Mesenchymal stem cell (in vitro differentiated cells and primary cell): ENCODE data around the gene TENM3.
A peak's percentile ranks its signal among the peaks of the same experiment; 100 is the strongest.

Experiments
- DNase-seq: peaks from one replicate; pipeline ENCODE4 v3.0.0-alpha.2; 2013
- H2AFZ ChIP-seq: one replicate; pipeline ENCODE4 v1.6.1; 2013; ENCODE audit warnings: low read depth, mild to moderate bottlenecking, control low read depth, inconsistent platforms, low read length, moderate library complexity
- H2AK5ac ChIP-seq: 2 replicates; pipeline ENCODE4 v1.6.1; 2013; ENCODE audit warnings: low read length, moderate library complexity, mild to moderate bottlenecking, inconsistent platforms; ENCODE audit not compliant: severe bottlenecking
- H2BK120ac ChIP-seq: one replicate; pipeline ENCODE4 v1.6.1; 2013; ENCODE audit warnings: low read depth, mild to moderate bottlenecking, inconsistent platforms, low read length, moderate library complexity
- H2BK12ac ChIP-seq, 2 experiments: one replicate each; pipeline ENCODE4 v1.6.1; 2013; ENCODE audit warnings: inconsistent platforms in 2 of 2, low read length in 2 of 2, mild to moderate bottlenecking in 2 of 2, moderate library complexity in 2 of 2, control low read depth in 1 of 2
- H2BK15ac ChIP-seq: one replicate; pipeline ENCODE4 v1.6.1; 2013; ENCODE audit warnings: mild to moderate bottlenecking, low read depth, inconsistent platforms; ENCODE audit not compliant: poor library complexity, severe bottlenecking
- H2BK5ac ChIP-seq: 2 replicates; pipeline ENCODE4 v1.6.1; 2013; ENCODE audit warnings: low read depth, mild to moderate bottlenecking, low read length, control low read depth, inconsistent platforms; ENCODE audit not compliant: poor library complexity, severe bottlenecking
- H3K14ac ChIP-seq, 2 experiments: one replicate each; pipeline ENCODE4 v1.6.1; 2013; ENCODE audit warnings: inconsistent platforms in 2 of 2, low read length in 2 of 2, control low read depth in 1 of 2, mild to moderate bottlenecking in 1 of 2, moderate library complexity in 1 of 2
- H3K18ac ChIP-seq, 2 experiments: one replicate each; pipeline ENCODE4 v1.6.1; 2013; ENCODE audit warnings: inconsistent platforms in 2 of 2, low read length in 2 of 2, control low read depth in 1 of 2, low read depth in 1 of 2, mild to moderate bottlenecking in 1 of 2
- H3K23ac ChIP-seq, 2 experiments: one replicate each; pipeline ENCODE4 v1.6.1; 2013; ENCODE audit warnings: inconsistent platforms in 2 of 2, low read length in 2 of 2, mild to moderate bottlenecking in 2 of 2, moderate library complexity in 2 of 2, control low read depth in 1 of 2
- H3K27ac ChIP-seq: 2 replicates; pipeline ENCODE4 v1.5.1; 2013; ENCODE audit warnings: mild to moderate bottlenecking, moderate library complexity, low read length, control low read depth, inconsistent platforms; ENCODE audit not compliant: poor library complexity, severe bottlenecking
- H3K27me3 ChIP-seq, 2 experiments: 2 replicates each; pipeline versions ENCODE4 v1.6.1 to v1.7.0; 2013; ENCODE audit warnings: low read length in 2 of 2, mild to moderate bottlenecking in 2 of 2, moderate library complexity in 2 of 2, control low read depth in 1 of 2, inconsistent platforms in 1 of 2; ENCODE audit not compliant: control insufficient read depth in 1 of 2, insufficient read depth in 1 of 2
- H3K36me3 ChIP-seq, 2 experiments: 2 replicates each; pipeline versions ENCODE4 v1.6.1 to v1.7.0; 2013; ENCODE audit warnings: low read length in 2 of 2, control low read depth in 1 of 2, inconsistent platforms in 1 of 2, low read depth in 1 of 2, mild to moderate bottlenecking in 1 of 2; ENCODE audit not compliant: insufficient read depth in 2 of 2, control insufficient read depth in 1 of 2
- H3K4ac ChIP-seq, 2 experiments: one replicate each; pipeline ENCODE4 v1.6.1; 2013; ENCODE audit warnings: inconsistent platforms in 2 of 2, low read length in 2 of 2, mild to moderate bottlenecking in 2 of 2, moderate library complexity in 2 of 2, control low read depth in 1 of 2, low read depth in 1 of 2
- H3K4me1 ChIP-seq: 2 replicates; pipeline ENCODE4 v1.6.1; 2013; ENCODE audit warnings: low read depth, low read length, control low read depth; ENCODE audit not compliant: control insufficient read depth, insufficient read depth
- H3K4me2 ChIP-seq: 2 replicates; pipeline ENCODE4 v1.6.1; 2013; ENCODE audit warnings: low read length, mild to moderate bottlenecking, inconsistent platforms; ENCODE audit not compliant: poor library complexity, severe bottlenecking
- H3K4me3 ChIP-seq, 2 experiments: 2 replicates each; pipeline versions ENCODE4 v1.5.1 to v1.7.0; 2013; ENCODE audit warnings: low read length in 2 of 2, mild to moderate bottlenecking in 2 of 2, control low read depth in 1 of 2, low read depth in 1 of 2; ENCODE audit not compliant: insufficient read depth in 1 of 2
- H3K79me1 ChIP-seq: replicated peaks from 2 replicates; pipeline ENCODE4 v1.6.1; 2013; ENCODE audit warnings: mild to moderate bottlenecking, control low read depth, low read length, inconsistent platforms; ENCODE audit not compliant: poor library complexity, severe bottlenecking
- H3K9ac ChIP-seq: 2 replicates; pipeline ENCODE4 v1.7.0; 2013; ENCODE audit warnings: mild to moderate bottlenecking, low read length, moderate library complexity
- H3K9me3 ChIP-seq: 2 replicates; pipeline ENCODE4 v1.7.0; 2013; ENCODE audit warnings: mild to moderate bottlenecking, low read length; ENCODE audit not compliant: control insufficient read depth
- H4K8ac ChIP-seq: one replicate; pipeline ENCODE4 v1.6.1; 2013; ENCODE audit warnings: inconsistent platforms, mild to moderate bottlenecking, low read length, moderate library complexity
- H4K91ac ChIP-seq: one replicate; pipeline ENCODE4 v1.6.1; 2013; ENCODE audit warnings: mild to moderate bottlenecking, low read length, inconsistent platforms
- WGBS: methylation state at CpG from one replicate; pipeline ENCODE4 v1.1.7; 2013; ENCODE audit warnings: mixed read lengths; 5-methylcytosine and 5-hydroxymethylcytosine counted together

The TENM3 gene

DNA sequence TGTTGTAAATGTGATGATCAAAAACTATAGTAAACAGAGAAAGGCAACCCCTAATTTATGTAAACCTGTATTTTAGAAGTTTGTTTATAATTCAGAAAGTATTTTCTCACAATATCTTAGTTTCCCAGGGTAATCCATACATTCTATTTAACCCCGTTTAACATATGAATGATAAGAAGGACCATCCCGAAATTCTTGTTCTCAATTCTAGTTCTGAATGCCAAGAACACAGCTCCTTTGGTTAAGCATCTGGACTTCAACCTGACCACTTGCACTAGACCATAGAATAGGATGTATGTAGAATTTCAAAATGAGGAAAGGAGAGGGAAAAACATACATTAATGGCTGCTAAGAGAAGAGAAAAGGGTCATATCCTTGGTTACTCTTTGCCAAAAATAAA, 227.0 kb downstream of the TENM3 start:
- H3K23ac ChIP-seq, result no peak overlapping the region
- no peak overlapping the region for H3K4ac ChIP-seq
- no peak overlapping the region for H2BK120ac ChIP-seq
- 61% methylated on average over 2 of the region's 2 CpGs for WGBS
- no peak overlapping the region for H3K4me2 ChIP-seq
- no peak overlapping the region for H4K8ac ChIP-seq
- no peak overlapping the region for H3K27ac ChIP-seq
- no peaks in the 10 kb centered on the region for H3K27me3 ChIP-seq
- H3K9me3 ChIP-seq, result peaks cover 11% of the 10 kb centered on the region
- H2AK5ac ChIP-seq, result no peak overlapping the region
- H2AFZ ChIP-seq, result no peak overlapping the region
- no peak for DNase-seq
- H2BK15ac ChIP-seq, result no peak overlapping the region
- no peak overlapping the region for H2BK5ac ChIP-seq
- no peak overlapping the region for H3K4me3 ChIP-seq
- H3K36me3 ChIP-seq, result no peaks in the 10 kb centered on the region
- H3K4me1 ChIP-seq, result no peaks in the 10 kb centered on the region
- H4K91ac ChIP-seq, result no peak overlapping the region
- peaks cover 11% of the 10 kb centered on the region for H3K79me1 ChIP-seq
- H2BK12ac ChIP-seq, result no peak overlapping the region
- no peak overlapping the region for H3K14ac ChIP-seq
- no peak overlapping the region for H3K18ac ChIP-seq
- no peak overlapping the region for H3K9ac ChIP-seq

DNA sequence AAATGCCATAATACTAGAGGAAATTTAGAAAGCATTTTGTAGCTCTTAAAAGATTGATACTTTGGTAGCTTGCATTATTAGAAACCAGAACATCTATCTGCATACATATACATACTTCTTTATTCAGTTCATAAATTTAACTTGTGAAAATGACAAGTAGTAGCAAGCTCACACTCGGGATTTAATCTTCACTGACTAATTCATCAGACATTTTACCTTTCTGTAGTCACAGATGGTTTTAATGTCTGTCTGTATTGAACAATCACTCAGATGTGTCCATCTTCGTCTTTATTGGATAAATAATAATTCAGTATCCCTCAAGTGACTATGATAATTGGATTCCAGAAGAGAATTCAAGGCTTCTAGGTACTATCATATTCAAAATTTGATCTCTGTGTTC, 232.3 kb downstream of the TENM3 start:
- Histone ChIP-seq H3K4me1 (no peaks in the 10 kb centered on the region), H3K23ac (no peak overlapping the region), H2BK120ac (no peak overlapping the region), H2BK12ac (no peak overlapping the region), H2AK5ac (no peak overlapping the region), H3K79me1 (peaks cover 4% of the 10 kb centered on the region), H2AFZ (no peak overlapping the region), H3K9ac (no peak overlapping the region), H3K4me2 (no peak overlapping the region), H4K91ac (no peak overlapping the region), H3K4ac (no peak overlapping the region), H3K27me3 (no peaks in the 10 kb centered on the region), H3K36me3 (no peaks in the 10 kb centered on the region), H3K27ac (no peak overlapping the region), H3K4me3 (no peak overlapping the region), H2BK15ac (no peak overlapping the region), H3K18ac (no peak overlapping the region), H3K14ac (no peak overlapping the region), H2BK5ac (no peak overlapping the region), H3K9me3 (peaks cover 11% of the 10 kb centered on the region), H4K8ac (no peak overlapping the region)
- WGBS, result 80% methylated on average over 1 of the region's 2 CpGs
- DNase-seq, result no peak

DNA sequence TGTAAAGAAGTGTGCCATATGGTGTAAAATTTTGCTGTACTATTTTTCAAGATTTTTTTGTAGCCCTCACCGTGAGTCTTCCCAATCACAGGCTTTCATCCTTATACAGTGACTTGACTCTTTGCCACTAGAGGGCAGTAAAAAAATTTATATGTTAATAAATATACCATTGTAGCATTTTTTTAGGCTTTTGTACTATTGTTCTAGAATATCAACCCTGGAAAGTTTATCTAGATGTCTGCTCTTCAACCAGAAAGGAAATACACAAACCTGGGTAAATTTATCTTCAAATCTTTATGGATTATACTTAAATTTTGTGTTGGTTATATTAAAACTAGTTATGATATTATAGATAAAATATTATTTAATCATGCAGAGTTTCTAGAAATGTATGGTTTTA, 235.3 kb downstream of the TENM3 start:
- Histone ChIP-seq H2BK120ac (no peak overlapping the region), H3K4me3 (no peak overlapping the region), H3K9ac (peak overlapping the region; percentile 17), H3K9me3 (no peaks in the 10 kb centered on the region), H3K4ac (no peak overlapping the region), H2AFZ (no peak overlapping the region), H3K79me1 (peaks cover 7% of the 10 kb centered on the region), H2BK15ac (no peak overlapping the region), H3K27ac (no peak overlapping the region), H3K4me1 (no peaks in the 10 kb centered on the region), H4K91ac (no peak overlapping the region), H3K18ac (no peak overlapping the region), H2BK12ac (no peak overlapping the region), H2BK5ac (no peak overlapping the region), H3K4me2 (no peak overlapping the region), H4K8ac (no peak overlapping the region), H3K36me3 (peaks cover 0 to 2% of the 10 kb centered on the region in 2 experiments), H2AK5ac (no peak overlapping the region), H3K27me3 (no peaks in the 10 kb centered on the region), H3K14ac (no peak overlapping the region), H3K23ac (no peak overlapping the region)
- DNase-seq, result peak; percentile 43
- WGBS, result no CpG with 5 or more reads among the region's 1 CpG

DNA sequence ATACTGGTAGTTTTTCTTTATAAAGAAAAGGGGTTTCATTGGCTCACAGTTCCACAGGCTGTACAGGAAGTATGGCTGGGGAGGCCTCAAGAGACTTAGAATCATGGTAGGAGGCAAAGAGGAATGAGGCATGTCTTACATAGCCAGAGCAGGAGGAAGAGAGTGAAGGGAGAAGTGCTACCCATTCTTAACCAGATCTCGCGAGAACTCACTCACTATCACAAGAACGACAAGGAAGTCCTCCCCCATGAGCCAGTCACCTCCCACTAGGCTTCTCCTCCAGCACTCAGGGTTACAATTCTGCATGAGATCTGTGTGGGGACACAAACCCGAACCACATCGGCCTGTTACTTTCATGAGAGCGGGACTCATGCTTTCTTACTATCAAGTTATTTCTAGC, 240.5 kb downstream of the TENM3 start:
- Histone ChIP-seq H4K8ac (no peak overlapping the region), H2BK5ac (no peak overlapping the region), H2AFZ (no peak overlapping the region), H3K23ac (no peak overlapping the region), H3K27me3 (no peaks in the 10 kb centered on the region), H3K9ac (no peak overlapping the region), H3K4me3 (no peak overlapping the region), H3K4ac (no peak overlapping the region), H3K79me1 (peaks cover 15% of the 10 kb centered on the region), H2BK120ac (no peak overlapping the region), H3K27ac (no peak overlapping the region), H3K9me3 (peaks cover 10% of the 10 kb centered on the region), H3K14ac (no peak overlapping the region), H2BK15ac (no peak overlapping the region), H3K4me2 (no peak overlapping the region), H3K4me1 (no peaks in the 10 kb centered on the region), H4K91ac (no peak overlapping the region), H2AK5ac (no peak overlapping the region), H2BK12ac (no peak overlapping the region), H3K36me3 (peaks cover 0 to 2% of the 10 kb centered on the region in 2 experiments), H3K18ac (no peak overlapping the region)
- WGBS, result 98% methylated on average over 6 of the region's 6 CpGs
- no peak for DNase-seq
